Ovary (tissue), 9 donors: ENCODE results near the gene B4GAT1. TPM values are rescaled to one million over a fixed set of nuclear protein-coding genes. Genes with fewer than 3 reads are reported as not detected.

Experiments used
- DNase-seq, 5 donors: peaks; one replicate each; pipeline ENCODE4 v3.0.0-alpha.2; 2019 to 2020
- H3K27ac ChIP-seq, 2 donors: fragments of 200-600 bp; one replicate each; pipeline versions ENCODE4 v1.5.1 to v1.8.0; 2019 to 2022
- H3K27me3 ChIP-seq: fragments of 200-600 bp; one replicate; pipeline ENCODE4 v1.8.0; 2022
- H3K36me3 ChIP-seq: fragments of 200-600 bp; sonication (generic); one replicate; pipeline ENCODE4 v1.5.1; 2019
- H3K4me1 ChIP-seq: one replicate; pipeline ENCODE4 v1.8.1; 2013; ENCODE audit warnings: mild to moderate bottlenecking, moderate library complexity; ENCODE audit not compliant: insufficient read depth
- H3K4me3 ChIP-seq: fragments of 200-600 bp; sonication (generic); one replicate; pipeline ENCODE4 v1.5.1; 2017
- H3K9me3 ChIP-seq, 2 donors: fragments of 200-600 bp in 1 of 2; sonication (generic) in 1 of 2; one replicate each; pipeline versions ENCODE4 v1.5.1 to v1.8.1; 2013 to 2019; ENCODE audit warnings: mild to moderate bottlenecking in 1 of 2, moderate library complexity in 1 of 2
- EP300 ChIP-seq: sonication (generic); formaldehyde crosslinking; IDR thresholded peaks from one replicate; pipeline ENCODE4 v1.6.1; 2017; ENCODE audit warnings: antibody characterized with exemption
- POLR2A ChIP-seq: fragments of 450-650 bp; IDR thresholded peaks from one replicate; pipeline ENCODE4 v1.6.1; 2017; ENCODE audit warnings: antibody characterized with exemption, mild to moderate bottlenecking, moderate library complexity
- WGBS, 3 donors: extraction: QIAGEN DNeasy Blood & Tissue Kit in 1 of 3; methylation state at CpG; one replicate each; pipeline versions ENCODE4 v1.1.5 to v1.1.7; 2013 to 2017; 5-methylcytosine and 5-hydroxymethylcytosine counted together
- intact Hi-C, 4 donors: fragments of 100-400 bp; cut with DNase I; formaldehyde crosslinking; loops; one replicate each; pipeline versions ENCODE4 v1.11.0 to v1.15.1; 2022 to 2023
- polyA plus RNA-seq, 2 donors: library from polyadenylated mRNA; stranded (reverse); fragments of 200-250 nt in 1 of 2; fragments of 350-450 nt in 1 of 2; fragmentation: Illumina TruSeq in 1 of 2; extraction: RNeasy Lipid Tissue Mini Kit (QIAGEN cat#74804) in 1 of 2; gene quantifications; one replicate each; pipeline ENCODE4 v1.2.3, GENCODE V29; 2013 to 2014
- total RNA-seq, 7 donors: library from RNA; depleted of rRNA in 2 of 7; stranded (reverse); fragments of >200 nt in 2 of 7; fragmentation: NEBNext Ultra II Directional in 3 of 7; extraction: Animal tissue kit (Norgen Biotek cat#: 25700) in 3 of 7; gene quantifications; one replicate each; pipeline versions ENCODE4 v1.1.0 to v1.2.4, GENCODE V29; 2016 to 2023
- TF ChIP-seq, protein P1 (sequence below), 3 donors: fragments of 450-650 bp in 2 of 3; fragments of 200-600 bp in 1 of 3; IDR thresholded peaks; one replicate each; pipeline versions ENCODE4 v1.5.1 to v1.8.0; 2016 to 2022; ENCODE audit warnings: antibody characterized with exemption in 3 of 3, mild to moderate bottlenecking in 1 of 3
- donor health status: DM: no; HTN: no; CAD: no; lungs with moderate emphysema.
- donor health status: DM: no; HTN: no; CAD: no.
- donor health status: Bipolar disorder and iron deficiency.
- donor health status: DM: yes; HTN: yes; CAD: no.
- donor health status: DM: no; HTN: no; CAD: no.
- donor health status: DM: yes; HTN: yes; CAD: no.

B4GAT1 gene
- total and polyA plus RNA-seq, 9 donors, result 30.7 to 54.2 (median 39.9) TPM

DNA sequence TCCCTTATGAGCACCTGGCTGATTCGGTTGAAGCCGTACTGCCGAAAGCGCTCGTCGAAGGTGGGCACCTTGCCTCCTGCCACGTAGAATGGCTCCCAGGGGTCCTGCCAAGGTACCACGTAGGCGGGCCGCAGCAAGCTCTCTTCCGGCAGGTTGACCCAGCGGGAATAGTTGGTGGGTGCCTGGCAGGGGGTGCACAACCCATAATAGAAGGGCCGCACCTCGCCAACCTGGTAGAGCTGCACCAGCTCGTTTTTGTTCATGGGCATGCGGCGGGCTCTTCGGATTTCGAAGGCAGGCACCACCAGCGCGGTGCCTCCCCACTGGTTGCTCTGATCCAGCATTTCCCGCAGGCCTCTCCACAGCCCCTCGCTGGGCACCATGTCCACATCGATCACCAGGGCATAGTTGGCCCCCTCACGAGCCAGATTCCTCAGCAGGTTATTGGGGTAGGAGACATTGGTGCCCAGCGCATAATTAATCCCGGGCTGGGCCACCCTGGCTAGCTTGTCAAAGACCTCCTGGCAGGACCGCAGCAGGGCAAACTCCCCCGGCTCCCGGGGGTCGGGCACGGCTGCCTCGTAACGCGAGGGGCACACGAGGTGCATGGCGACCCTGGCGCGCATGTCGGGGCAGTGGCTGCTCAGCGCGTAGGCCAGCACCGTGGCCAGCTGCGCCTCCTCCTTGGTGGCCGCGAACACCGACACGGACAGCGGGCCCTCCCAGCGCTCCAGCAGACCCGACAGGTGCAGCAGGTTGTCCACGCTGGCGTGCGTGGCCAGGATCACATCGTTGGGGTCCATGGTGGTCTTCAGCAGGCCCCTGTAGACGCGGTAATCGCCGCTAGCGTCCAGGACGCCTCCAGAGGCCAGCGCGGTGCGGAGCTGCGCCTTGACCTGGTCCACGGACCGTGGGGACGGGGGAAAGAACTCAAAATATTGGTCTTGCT is 679 bp downstream of the B4GAT1 start:
- 24 to 32% (median 30%) methylated on average over 58 to 68 of the region's 68 CpGs for WGBS, 3 donors
- peak in 2 of 5 donors; percentile 51 to 53 for DNase-seq
- Histone ChIP-seq H3K36me3 (no peaks in the 10 kb centered on the region), H3K4me3 (peak overlapping the region; percentile 97), H3K27me3 (no peaks in the 10 kb centered on the region), H3K4me1 (peaks cover 12% of the 10 kb centered on the region), H3K27ac (peak overlapping the region; percentile 52 to 86), H3K9me3 (no peaks in the 10 kb centered on the region)
- intact Hi-C loops, result no loop called here
- TF ChIP-seq POLR2A (no peak), EP300 (no peak)
- TF ChIP-seq, protein P1, sequence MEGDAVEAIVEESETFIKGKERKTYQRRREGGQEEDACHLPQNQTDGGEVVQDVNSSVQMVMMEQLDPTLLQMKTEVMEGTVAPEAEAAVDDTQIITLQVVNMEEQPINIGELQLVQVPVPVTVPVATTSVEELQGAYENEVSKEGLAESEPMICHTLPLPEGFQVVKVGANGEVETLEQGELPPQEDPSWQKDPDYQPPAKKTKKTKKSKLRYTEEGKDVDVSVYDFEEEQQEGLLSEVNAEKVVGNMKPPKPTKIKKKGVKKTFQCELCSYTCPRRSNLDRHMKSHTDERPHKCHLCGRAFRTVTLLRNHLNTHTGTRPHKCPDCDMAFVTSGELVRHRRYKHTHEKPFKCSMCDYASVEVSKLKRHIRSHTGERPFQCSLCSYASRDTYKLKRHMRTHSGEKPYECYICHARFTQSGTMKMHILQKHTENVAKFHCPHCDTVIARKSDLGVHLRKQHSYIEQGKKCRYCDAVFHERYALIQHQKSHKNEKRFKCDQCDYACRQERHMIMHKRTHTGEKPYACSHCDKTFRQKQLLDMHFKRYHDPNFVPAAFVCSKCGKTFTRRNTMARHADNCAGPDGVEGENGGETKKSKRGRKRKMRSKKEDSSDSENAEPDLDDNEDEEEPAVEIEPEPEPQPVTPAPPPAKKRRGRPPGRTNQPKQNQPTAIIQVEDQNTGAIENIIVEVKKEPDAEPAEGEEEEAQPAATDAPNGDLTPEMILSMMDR (IDR thresholded peaks at IDR 0.05), result no peak

DNA sequence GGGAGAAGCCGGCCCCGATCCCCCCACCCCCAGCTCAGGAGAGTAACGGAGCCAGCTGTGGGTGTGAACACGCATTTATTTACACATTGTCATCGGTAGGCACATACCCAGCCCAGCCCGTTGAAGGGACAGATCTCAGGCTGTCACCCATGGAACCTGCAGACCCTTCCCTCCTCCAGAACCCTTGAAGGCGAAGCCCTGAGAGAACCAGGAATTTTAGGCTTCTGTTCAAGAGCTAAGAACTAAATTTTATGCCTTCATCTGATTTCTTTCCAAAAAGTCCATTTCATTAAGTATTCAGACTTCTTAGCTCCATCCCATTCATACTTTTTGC is 2.1 kb downstream of the B4GAT1 start:
- intact Hi-C loops, result no loop called here
- Histone ChIP-seq H3K27ac (peak overlapping the region in 1 of 2 donors; percentile 35), H3K4me3 (peak overlapping the region; percentile 97), H3K9me3 (no peaks in the 10 kb centered on the region), H3K36me3 (no peaks in the 10 kb centered on the region), H3K4me1 (peaks cover 12% of the 10 kb centered on the region), H3K27me3 (no peaks in the 10 kb centered on the region)
- no peak for DNase-seq
- TF ChIP-seq POLR2A (no peak), EP300 (no peak)
- TF ChIP-seq, protein P1 (IDR thresholded peaks at IDR 0.05), result no peak
- 3 to 7% (median 3%) methylated on average over 7 of the region's 7 CpGs for WGBS, 3 donors

- TF ChIP-seq, protein P1 (IDR thresholded peaks at IDR 0.05), result peak in 2 of 3 donors; percentile 20 to 40
- TF ChIP-seq EP300, result no peak
- TF ChIP-seq POLR2A, result peak; percentile 71
- intact Hi-C loops, result no loop called here
- no peaks in the 10 kb centered on the region for H3K27me3 ChIP-seq
- H3K9me3 ChIP-seq, result no peaks in the 10 kb centered on the region
- H3K27ac ChIP-seq, result peak within 1 kb of the TSS in 1 of 2 donors; percentile 35
- DNase-seq, result peak; percentile 97 to 99 (median 98)
- no peaks in the 10 kb centered on the region for H3K36me3 ChIP-seq
- H3K4me1 ChIP-seq, result peaks cover 12% of the 10 kb centered on the region
- peak within 1 kb of the TSS; percentile 97 for H3K4me3 ChIP-seq
- WGBS, 3 donors, result 0 to 1% (median 0%) methylated on average over 35 to 59 of the region's 59 CpGs
These were observed 2.7 kb downstream of the B4GAT1 start, which contains the start of gene BRMS1 for GRCh38 chr11:66344550-66345315. Gene BRMS1, minus strand, starts transcription at chr11:66345104. Its CDS starts 2,870 bp downstream, at chr11:66342234.

- DNase-seq, result peak in 1 of 5 donors; percentile 13
- WGBS, 3 donors, result 84 to 89% (median 87%) methylated on average over 8 of the region's 8 CpGs
- no peaks in the 10 kb centered on the region for H3K9me3 ChIP-seq
- intact Hi-C loops, result no loop called here
- no peaks in the 10 kb centered on the region for H3K36me3 ChIP-seq
- H3K27me3 ChIP-seq, result no peaks in the 10 kb centered on the region
- TF ChIP-seq, protein P1 (IDR thresholded peaks at IDR 0.05), result no peak
- TF ChIP-seq POLR2A (no peak), EP300 (no peak)
- H3K27ac ChIP-seq, result no peak overlapping the region
- H3K4me3 ChIP-seq, result no peak overlapping the region
- H3K4me1 ChIP-seq, result peaks cover 12% of the 10 kb centered on the region
These were observed 4.3 kb downstream of the B4GAT1 start for GRCh38 chr11:66343176-66343575.
